Keratinocyte (primary cell): ENCODE data around the gene RAE1. TPM values are rescaled to one million over a fixed set of nuclear protein-coding genes. Genes with fewer than 3 reads are reported as not detected.

Experiments
- DNase-seq: peaks from one replicate; pipeline ENCODE4 v3.0.0-alpha.2; 2011; ENCODE audit warnings: low read depth, missing footprints, low spot score
- FAIRE-seq: peaks from 2 replicates; lab custom pipeline; 2011; peaks lifted over from hg19 to GRCh38; lab: Jason Lieb, UNC
- H2AFZ ChIP-seq: 2 replicates; pipeline ENCODE4 v1.6.0; 2012; ENCODE audit warnings: low read length, control low read depth, inconsistent platforms; ENCODE audit not compliant: control insufficient read depth
- H3K27ac ChIP-seq: 2 replicates; pipeline ENCODE4 v1.5.1; 2011; ENCODE audit warnings: low read length; ENCODE audit not compliant: control insufficient read depth, insufficient read depth
- H3K27me3 ChIP-seq: 3 replicates; pipeline ENCODE4 v1.6.0; 2011; ENCODE audit warnings: low read length; ENCODE audit not compliant: control insufficient read depth, insufficient read depth; ENCODE audit errors: extremely low read depth
- H3K36me3 ChIP-seq, 2 experiments: 2 replicates in 1 of 2; 3 replicates in 1 of 2; pipeline ENCODE4 v1.5.1; 2011; ENCODE audit warnings: low read length in 2 of 2, mild to moderate bottlenecking in 1 of 2; ENCODE audit not compliant: control insufficient read depth in 2 of 2, insufficient read depth in 2 of 2; ENCODE audit errors: extremely low read depth in 1 of 2
- H3K4me1 ChIP-seq: 3 replicates; pipeline ENCODE4 v1.5.1; 2011; ENCODE audit warnings: low read length; ENCODE audit not compliant: control insufficient read depth, insufficient read depth; ENCODE audit errors: extremely low read depth
- H3K4me2 ChIP-seq: 3 replicates; pipeline ENCODE4 v1.6.0; 2011; ENCODE audit warnings: low read depth, low read length; ENCODE audit not compliant: control insufficient read depth, insufficient read depth; ENCODE audit errors: extremely low read depth
- H3K4me3 ChIP-seq, 3 experiments: fragments of 200-600 bp in 1 of 3; sonication (generic) in 1 of 3; 2 replicates in 2 of 3; 3 replicates in 1 of 3; pipeline ENCODE4 v1.5.1; 2011 to 2016; ENCODE audit warnings: low read length in 3 of 3, mild to moderate bottlenecking in 3 of 3, control low read depth in 2 of 3, inconsistent platforms in 1 of 3, low read depth in 1 of 3, mixed read lengths in 1 of 3, mixed run types in 1 of 3, moderate library complexity in 1 of 3; ENCODE audit not compliant: control insufficient read depth in 2 of 3, insufficient read depth in 2 of 3; ENCODE audit errors: extremely low read depth in 1 of 3
- H3K79me2 ChIP-seq: 2 replicates; pipeline ENCODE4 v1.6.0; 2012; ENCODE audit warnings: low read length; ENCODE audit not compliant: control insufficient read depth, insufficient read depth
- H3K9ac ChIP-seq: 3 replicates; pipeline ENCODE4 v1.6.0; 2011; ENCODE audit warnings: low read length; ENCODE audit not compliant: control insufficient read depth, insufficient read depth; ENCODE audit errors: extremely low read depth
- H3K9me1 ChIP-seq: 3 replicates; pipeline ENCODE4 v1.6.0; 2011; ENCODE audit warnings: low read length; ENCODE audit not compliant: control insufficient read depth, insufficient read depth; ENCODE audit errors: extremely low read depth
- H3K9me3 ChIP-seq: 2 replicates; pipeline ENCODE4 v1.5.1; 2012; ENCODE audit warnings: low read depth, low read length; ENCODE audit not compliant: control insufficient read depth
- H4K20me1 ChIP-seq: 3 replicates; pipeline ENCODE4 v1.6.0; 2011; ENCODE audit warnings: low read length; ENCODE audit not compliant: control insufficient read depth, insufficient read depth; ENCODE audit errors: extremely low read depth
- CTCF ChIP-seq, 3 experiments: IDR thresholded peaks in 1 of 3; conservative IDR thresholded peaks in 1 of 3; optimal IDR thresholded peaks in 1 of 3; 2 replicates in 2 of 3; 3 replicates in 1 of 3; pipeline versions ENCODE3 to v1.5.1; 2011; ENCODE audit warnings: low read length in 3 of 3, mild to moderate bottlenecking in 3 of 3, moderate library complexity in 2 of 3, control low read depth in 1 of 3, inconsistent platforms in 1 of 3; ENCODE audit not compliant: insufficient read depth in 2 of 3; ENCODE audit errors: extremely low read depth in 1 of 3
- EZH2 ChIP-seq: IDR thresholded peaks from one replicate; pipeline ENCODE4 v1.6.1; 2012; ENCODE audit warnings: inconsistent platforms, mild to moderate bottlenecking, low read length, moderate library complexity
- dilution Hi-C: fragments of 300-500 bp; cut with MboI; formaldehyde crosslinking; loops from one replicate; pipeline ENCODE4 v1.7.0; 2020; ENCODE audit warnings: low sequenced_read_pairs; ENCODE audit not compliant: extremely low pct_ligation_motif_present
- polyA plus RNA-seq, 5 experiments: library from polyadenylated mRNA; depleted of rRNA in 3 of 5; stranded (reverse) in 3 of 5; stranded (forward) in 1 of 5; unstranded in 1 of 5; fragments of >200 nt; gene quantifications; 1 replicate in 1 of 5; 2 replicates in 3 of 5; 3 replicates in 1 of 5; pipeline versions ENCODE4 v1.2.1 to v1.2.3, GENCODE V29; 2011 to 2012; ENCODE audit warnings: missing spikeins in 2 of 5, low read depth in 1 of 5, low replicate concordance in 1 of 5

RAE1 gene
- polyA plus RNA-seq, 1 donor (not counting 4 experiments of a cell fraction or from before 2014, with no cell fraction given), result 32.4 TPM

DNA sequence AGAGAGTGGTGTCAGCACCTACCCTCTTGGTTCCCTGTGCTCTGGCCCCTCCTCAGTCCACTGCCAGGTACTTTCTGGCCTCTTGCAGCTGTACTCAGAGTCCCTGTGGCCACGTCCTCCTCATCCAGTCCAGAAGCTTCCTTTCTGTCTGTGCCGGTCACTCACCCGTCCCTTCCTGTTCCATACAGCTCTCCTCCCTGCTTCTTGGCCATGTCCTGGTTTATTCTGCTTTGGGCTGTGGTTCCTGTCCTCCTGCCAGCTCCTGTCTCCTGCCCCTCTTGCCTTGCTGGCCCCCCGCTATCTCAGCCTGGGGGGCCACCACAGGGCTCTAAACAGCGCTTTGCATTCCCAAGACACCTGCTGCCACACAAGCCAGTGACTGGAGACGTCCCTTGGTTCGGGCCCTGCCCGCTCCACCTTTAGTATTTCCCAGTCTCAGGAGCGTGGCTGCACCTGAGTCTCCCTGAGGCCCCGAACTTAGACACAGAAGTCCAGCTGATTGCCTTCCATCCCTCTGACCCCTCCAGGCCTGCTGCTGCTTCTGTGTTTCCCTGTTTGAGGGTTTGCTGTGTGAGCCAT, 24.7 kb downstream of the RAE1 start:
- Histone ChIP-seq H3K4me2 (no peak overlapping the region), H3K9me3 (no peaks in the 10 kb centered on the region), H3K9me1 (no peaks in the 10 kb centered on the region), H3K4me1 (no peaks in the 10 kb centered on the region), H3K9ac (no peak overlapping the region), H2AFZ (no peak overlapping the region), H3K36me3 (peaks cover 38 to 46% of the 10 kb centered on the region in 2 experiments), H3K79me2 (no peaks in the 10 kb centered on the region), H4K20me1 (no peaks in the 10 kb centered on the region), H3K4me3 (no peak overlapping the region), H3K27ac (no peak overlapping the region), H3K27me3 (no peaks in the 10 kb centered on the region)
- DNase-seq (no peak), FAIRE-seq (no peak)
- dilution Hi-C loops, result no loop called here
- TF ChIP-seq CTCF (optimal IDR thresholded peaks at IDR 0.05 in 1 of 3, IDR thresholded peaks at IDR 0.05 in 1 of 3, conservative IDR thresholded peaks at IDR 0.05 in 1 of 3; ENCODE audit: extremely low read depth in 1 of 3, insufficient read depth in 2 of 3, low read length in 3 of 3), result no peak
- TF ChIP-seq EZH2, result no peak

GRCh38 chr20:57377350-57377749, 26.3 kb downstream of the RAE1 start:
- no peak overlapping the region for H3K4me2 ChIP-seq
- dilution Hi-C loops, result no loop called here

More at GRCh38 chr20:57377350-57377749, 26.3 kb downstream of the RAE1 start:
- H3K4me1 ChIP-seq, result no peaks in the 10 kb centered on the region
- no peak for DNase-seq
- TF ChIP-seq CTCF (optimal IDR thresholded peaks at IDR 0.05 in 1 of 3, IDR thresholded peaks at IDR 0.05 in 1 of 3, conservative IDR thresholded peaks at IDR 0.05 in 1 of 3; ENCODE audit: extremely low read depth in 1 of 3, insufficient read depth in 2 of 3, low read length in 3 of 3) (no peak), EZH2 (no peak)
- no peak overlapping the region for H2AFZ ChIP-seq
- no peaks in the 10 kb centered on the region for H3K9me3 ChIP-seq
- peaks cover 27 to 36% of the 10 kb centered on the region in 2 experiments for H3K36me3 ChIP-seq
- no peak overlapping the region for H3K9ac ChIP-seq
- no peaks in the 10 kb centered on the region for H3K79me2 ChIP-seq
- H3K4me3 ChIP-seq, result no peak overlapping the region
- H3K27ac ChIP-seq, result no peak overlapping the region
- H3K27me3 ChIP-seq, result no peaks in the 10 kb centered on the region
- no peaks in the 10 kb centered on the region for H4K20me1 ChIP-seq
- H3K9me1 ChIP-seq, result no peaks in the 10 kb centered on the region
- no peak for FAIRE-seq
